NCI-H2171 treated with DMSO at 0.1 percent for 48 hours (cell line): Measurements from ENCODE around the gene OGFR.
"Not testable (repeated sequence)": the region's sequence is repeated elsewhere in the genome, so short reads cannot be mapped to it uniquely, and the experiment has no call there.

ENCODE experiments used
- DNase-seq: peaks from one replicate; lab custom pipeline; 2025; lab: John Stamatoyannopoulos, UW

Gene OGFR

GRCh38 chr20:62839816-62840215 is 35.2 kb downstream of the OGFR start:
- no peak for DNase-seq

- peak; percentile 42 for DNase-seq
Measured at GRCh38 chr20:62840244-62841197, 35.9 kb downstream of the OGFR start.

GRCh38 chr20:62841705-62842212 is 37.1 kb downstream of the OGFR start:
- no peak for DNase-seq

GRCh38 chr20:62843656-62844055 is 39.0 kb downstream of the OGFR start:
- no peak for DNase-seq

- DNase-seq: no peak
Measured at GRCh38 chr20:62844182-62844581, 39.5 kb downstream of the OGFR start.

GRCh38 chr20:62845416-62846160 is 41.0 kb downstream of the OGFR start:
- DNase-seq: no peak

- peak; percentile 98 for DNase-seq
Measured at GRCh38 chr20:62846166-62846890, 41.7 kb downstream of the OGFR start.

GRCh38 chr20:62848917-62849316 is 44.3 kb downstream of the OGFR start:
- not testable (repeated sequence) for DNase-seq

GRCh38 chr20:62849431-62849830 is 44.8 kb downstream of the OGFR start:
- DNase-seq: no peak

- no peak for DNase-seq
Measured at GRCh38 chr20:62850333-62850974, 45.8 kb downstream of the OGFR start.

- DNase-seq: no peak
Measured at GRCh38 chr20:62852196-62852595, 47.6 kb downstream of the OGFR start.

- DNase-seq: no peak
Measured at GRCh38 chr20:62852841-62853240, 48.2 kb downstream of the OGFR start.

GRCh38 chr20:62853304-62853703 is 48.7 kb downstream of the OGFR start:
- not testable (repeated sequence) for DNase-seq

- DNase-seq: no peak
Measured at GRCh38 chr20:62854121-62854520, 49.5 kb downstream of the OGFR start.

- no peak for DNase-seq
Measured at GRCh38 chr20:62855120-62855519, 50.5 kb downstream of the OGFR start.

GRCh38 chr20:62856931-62857619 is 52.4 kb downstream of the OGFR start:
- peak; percentile 76 for DNase-seq

- no peak for DNase-seq
Measured at GRCh38 chr20:62858058-62858830, 53.6 kb downstream of the OGFR start.

GRCh38 chr20:62859721-62860120 is 55.1 kb downstream of the OGFR start:
- DNase-seq: no peak

GRCh38 chr20:62860391-62860923 is 55.8 kb downstream of the OGFR start:
- peak; percentile 36 for DNase-seq
